Mesenchymal stem cell (in vitro differentiated cells and primary cell): ENCODE results near the gene ITGA8.

Source experiments
- DNase-seq: peaks from one replicate; pipeline ENCODE4 v3.0.0-alpha.2; 2013
- H2AFZ ChIP-seq: one replicate; pipeline ENCODE4 v1.6.1; 2013; ENCODE audit warnings: low read depth, mild to moderate bottlenecking, control low read depth, inconsistent platforms, low read length, moderate library complexity
- H2AK5ac ChIP-seq: 2 replicates; pipeline ENCODE4 v1.6.1; 2013; ENCODE audit warnings: low read length, moderate library complexity, mild to moderate bottlenecking, inconsistent platforms; ENCODE audit not compliant: severe bottlenecking
- H2BK120ac ChIP-seq: one replicate; pipeline ENCODE4 v1.6.1; 2013; ENCODE audit warnings: low read depth, mild to moderate bottlenecking, inconsistent platforms, low read length, moderate library complexity
- H2BK12ac ChIP-seq, 2 experiments: one replicate each; pipeline ENCODE4 v1.6.1; 2013; ENCODE audit warnings: inconsistent platforms in 2 of 2, low read length in 2 of 2, mild to moderate bottlenecking in 2 of 2, moderate library complexity in 2 of 2, control low read depth in 1 of 2
- H2BK15ac ChIP-seq: one replicate; pipeline ENCODE4 v1.6.1; 2013; ENCODE audit warnings: mild to moderate bottlenecking, low read depth, inconsistent platforms; ENCODE audit not compliant: poor library complexity, severe bottlenecking
- H2BK5ac ChIP-seq: 2 replicates; pipeline ENCODE4 v1.6.1; 2013; ENCODE audit warnings: low read depth, mild to moderate bottlenecking, low read length, control low read depth, inconsistent platforms; ENCODE audit not compliant: poor library complexity, severe bottlenecking
- H3K14ac ChIP-seq, 2 experiments: one replicate each; pipeline ENCODE4 v1.6.1; 2013; ENCODE audit warnings: inconsistent platforms in 2 of 2, low read length in 2 of 2, control low read depth in 1 of 2, mild to moderate bottlenecking in 1 of 2, moderate library complexity in 1 of 2
- H3K18ac ChIP-seq, 2 experiments: one replicate each; pipeline ENCODE4 v1.6.1; 2013; ENCODE audit warnings: inconsistent platforms in 2 of 2, low read length in 2 of 2, control low read depth in 1 of 2, low read depth in 1 of 2, mild to moderate bottlenecking in 1 of 2
- H3K23ac ChIP-seq, 2 experiments: one replicate each; pipeline ENCODE4 v1.6.1; 2013; ENCODE audit warnings: inconsistent platforms in 2 of 2, low read length in 2 of 2, mild to moderate bottlenecking in 2 of 2, moderate library complexity in 2 of 2, control low read depth in 1 of 2
- H3K27ac ChIP-seq: 2 replicates; pipeline ENCODE4 v1.5.1; 2013; ENCODE audit warnings: mild to moderate bottlenecking, moderate library complexity, low read length, control low read depth, inconsistent platforms; ENCODE audit not compliant: poor library complexity, severe bottlenecking
- H3K27me3 ChIP-seq, 2 experiments: 2 replicates each; pipeline versions ENCODE4 v1.6.1 to v1.7.0; 2013; ENCODE audit warnings: low read length in 2 of 2, mild to moderate bottlenecking in 2 of 2, moderate library complexity in 2 of 2, control low read depth in 1 of 2, inconsistent platforms in 1 of 2; ENCODE audit not compliant: control insufficient read depth in 1 of 2, insufficient read depth in 1 of 2
- H3K36me3 ChIP-seq, 2 experiments: 2 replicates each; pipeline versions ENCODE4 v1.6.1 to v1.7.0; 2013; ENCODE audit warnings: low read length in 2 of 2, control low read depth in 1 of 2, inconsistent platforms in 1 of 2, low read depth in 1 of 2, mild to moderate bottlenecking in 1 of 2; ENCODE audit not compliant: insufficient read depth in 2 of 2, control insufficient read depth in 1 of 2
- H3K4ac ChIP-seq, 2 experiments: one replicate each; pipeline ENCODE4 v1.6.1; 2013; ENCODE audit warnings: inconsistent platforms in 2 of 2, low read length in 2 of 2, mild to moderate bottlenecking in 2 of 2, moderate library complexity in 2 of 2, control low read depth in 1 of 2, low read depth in 1 of 2
- H3K4me1 ChIP-seq: 2 replicates; pipeline ENCODE4 v1.6.1; 2013; ENCODE audit warnings: low read depth, low read length, control low read depth; ENCODE audit not compliant: control insufficient read depth, insufficient read depth
- H3K4me2 ChIP-seq: 2 replicates; pipeline ENCODE4 v1.6.1; 2013; ENCODE audit warnings: low read length, mild to moderate bottlenecking, inconsistent platforms; ENCODE audit not compliant: poor library complexity, severe bottlenecking
- H3K4me3 ChIP-seq, 2 experiments: 2 replicates each; pipeline versions ENCODE4 v1.5.1 to v1.7.0; 2013; ENCODE audit warnings: low read length in 2 of 2, mild to moderate bottlenecking in 2 of 2, control low read depth in 1 of 2, low read depth in 1 of 2; ENCODE audit not compliant: insufficient read depth in 1 of 2
- H3K79me1 ChIP-seq: replicated peaks from 2 replicates; pipeline ENCODE4 v1.6.1; 2013; ENCODE audit warnings: mild to moderate bottlenecking, control low read depth, low read length, inconsistent platforms; ENCODE audit not compliant: poor library complexity, severe bottlenecking
- H3K9ac ChIP-seq: 2 replicates; pipeline ENCODE4 v1.7.0; 2013; ENCODE audit warnings: mild to moderate bottlenecking, low read length, moderate library complexity
- H3K9me3 ChIP-seq: 2 replicates; pipeline ENCODE4 v1.7.0; 2013; ENCODE audit warnings: mild to moderate bottlenecking, low read length; ENCODE audit not compliant: control insufficient read depth
- H4K8ac ChIP-seq: one replicate; pipeline ENCODE4 v1.6.1; 2013; ENCODE audit warnings: inconsistent platforms, mild to moderate bottlenecking, low read length, moderate library complexity
- H4K91ac ChIP-seq: one replicate; pipeline ENCODE4 v1.6.1; 2013; ENCODE audit warnings: mild to moderate bottlenecking, low read length, inconsistent platforms
- WGBS: methylation state at CpG from one replicate; pipeline ENCODE4 v1.1.7; 2013; ENCODE audit warnings: mixed read lengths; 5-methylcytosine and 5-hydroxymethylcytosine counted together

The ITGA8 gene

GRCh38 chr10:15681076-15681475 lies 38.6 kb downstream of the ITGA8 start:
- Histone ChIP-seq H2BK15ac (no peak overlapping the region), H3K27ac (no peak overlapping the region), H2BK5ac (no peak overlapping the region), H3K79me1 (no peaks in the 10 kb centered on the region), H2BK12ac (no peak overlapping the region), H3K9ac (no peak overlapping the region), H2AFZ (no peak overlapping the region), H2BK120ac (no peak overlapping the region), H3K18ac (no peak overlapping the region), H4K8ac (no peak overlapping the region), H3K23ac (no peak overlapping the region), H3K14ac (no peak overlapping the region), H3K4me3 (no peak overlapping the region), H3K9me3 (no peaks in the 10 kb centered on the region), H4K91ac (no peak overlapping the region), H3K4me1 (no peaks in the 10 kb centered on the region), H3K27me3 (peaks cover 0 to 5% of the 10 kb centered on the region in 2 experiments), H2AK5ac (no peak overlapping the region), H3K4me2 (no peak overlapping the region), H3K4ac (no peak overlapping the region), H3K36me3 (no peaks in the 10 kb centered on the region)
- DNase-seq: no peak
- 95% methylated on average over 3 of the region's 4 CpGs for WGBS

GRCh38 chr10:15678851-15679250 lies 40.9 kb downstream of the ITGA8 start:
- Histone ChIP-seq H2BK12ac (no peak overlapping the region), H4K8ac (no peak overlapping the region), H2BK5ac (no peak overlapping the region), H3K4me3 (no peak overlapping the region), H3K27me3 (peaks cover 0 to 5% of the 10 kb centered on the region in 2 experiments), H3K9ac (no peak overlapping the region), H2BK15ac (no peak overlapping the region), H2BK120ac (no peak overlapping the region), H3K27ac (no peak overlapping the region), H3K4ac (no peak overlapping the region), H3K23ac (no peak overlapping the region), H3K79me1 (no peaks in the 10 kb centered on the region), H3K18ac (no peak overlapping the region), H2AFZ (no peak overlapping the region), H2AK5ac (no peak overlapping the region), H3K9me3 (no peaks in the 10 kb centered on the region), H3K14ac (no peak overlapping the region), H3K4me1 (no peaks in the 10 kb centered on the region), H4K91ac (no peak overlapping the region), H3K36me3 (no peaks in the 10 kb centered on the region), H3K4me2 (no peak overlapping the region)
- DNase-seq: no peak
- 92% methylated on average over 2 of the region's 3 CpGs for WGBS

DNA sequence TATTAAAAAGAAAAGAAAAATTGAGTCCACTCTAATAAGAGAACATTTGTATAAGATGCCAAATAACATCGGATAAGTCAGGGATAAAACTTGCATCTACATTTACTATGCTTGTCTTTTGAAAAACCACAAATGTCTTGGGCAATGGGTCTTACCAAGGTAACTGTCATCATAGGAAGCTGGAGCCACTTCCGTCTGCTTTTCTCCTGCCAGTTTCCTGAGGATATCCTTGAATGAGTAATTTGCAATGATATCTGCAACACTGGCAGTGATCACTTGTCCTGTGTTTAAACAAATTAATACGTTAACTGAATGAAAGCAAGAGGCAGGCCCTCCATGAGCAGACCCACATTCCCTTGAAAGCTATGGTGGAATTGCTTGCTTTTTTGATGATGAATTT lies 47.3 kb downstream of the ITGA8 start:
- no peak overlapping the region for H3K9ac ChIP-seq
- no peaks in the 10 kb centered on the region for H3K4me1 ChIP-seq
- H4K8ac ChIP-seq: no peak overlapping the region
- no peaks in the 10 kb centered on the region for H3K79me1 ChIP-seq
- no peak overlapping the region for H3K27ac ChIP-seq
- DNase-seq: no peak
- no peak overlapping the region for H2AFZ ChIP-seq
- no peak overlapping the region for H2BK15ac ChIP-seq
- no peak overlapping the region for H2BK5ac ChIP-seq
- no peak overlapping the region for H3K4ac ChIP-seq
- no peak overlapping the region for H4K91ac ChIP-seq
- H3K4me2 ChIP-seq: no peak overlapping the region
- no peaks in the 10 kb centered on the region for H3K36me3 ChIP-seq
- H2AK5ac ChIP-seq: no peak overlapping the region
- H2BK12ac ChIP-seq: no peak overlapping the region
- no peak overlapping the region for H3K14ac ChIP-seq
- 95% methylated on average over 2 of the region's 3 CpGs for WGBS
- no peaks in the 10 kb centered on the region for H3K9me3 ChIP-seq
- no peak overlapping the region for H2BK120ac ChIP-seq
- H3K23ac ChIP-seq: no peak overlapping the region
- H3K27me3 ChIP-seq: peaks cover 0 to 3% of the 10 kb centered on the region in 2 experiments
- no peak overlapping the region for H3K4me3 ChIP-seq
- H3K18ac ChIP-seq: no peak overlapping the region

GRCh38 chr10:15670880-15671279 lies 48.8 kb downstream of the ITGA8 start:
- Histone ChIP-seq H4K8ac (no peak overlapping the region), H3K18ac (no peak overlapping the region), H3K9me3 (no peaks in the 10 kb centered on the region), H3K4ac (no peak overlapping the region), H3K36me3 (no peaks in the 10 kb centered on the region), H2BK5ac (no peak overlapping the region), H3K14ac (no peak overlapping the region), H3K4me3 (no peak overlapping the region), H4K91ac (no peak overlapping the region), H3K4me2 (no peak overlapping the region), H3K23ac (no peak overlapping the region), H2BK12ac (no peak overlapping the region), H2AFZ (no peak overlapping the region), H2BK15ac (no peak overlapping the region), H3K9ac (no peak overlapping the region), H3K4me1 (no peaks in the 10 kb centered on the region), H3K79me1 (no peaks in the 10 kb centered on the region), H3K27me3 (peaks cover 0 to 3% of the 10 kb centered on the region in 2 experiments), H2AK5ac (no peak overlapping the region), H3K27ac (no peak overlapping the region), H2BK120ac (no peak overlapping the region)
- DNase-seq: no peak
- WGBS: 82% methylated on average over 2 of the region's 5 CpGs
